HepG2 (cell line): Measurements from ENCODE around the gene DPP6. TPM values are rescaled to one million over a fixed set of nuclear protein-coding genes. Genes with fewer than 3 reads are reported as not detected.
A peak's percentile ranks its signal among the peaks of the same experiment; 100 is the strongest.

Experiments
- CENPT ChIP-seq: sonication (generic); formaldehyde crosslinking; IDR thresholded peaks from 2 replicates; pipeline ENCODE4 v1.8.0; 2022; ENCODE audit warnings: low read depth, mild to moderate bottlenecking, moderate library complexity, missing genetic modification reagents
- DMAP1 ChIP-seq: IDR thresholded peaks from 2 replicates; pipeline ENCODE4 v1.6.1; 2016
- MIER2 ChIP-seq: IDR thresholded peaks from 2 replicates; pipeline ENCODE4 v1.6.1; 2016; ENCODE audit warnings: missing biosample characterization, missing genetic modification reagents
- NAIF1 ChIP-seq: sonication (generic); formaldehyde crosslinking; IDR thresholded peaks from 2 replicates; pipeline ENCODE4 v1.5.0; 2020; ENCODE audit warnings: mild to moderate bottlenecking, missing genetic modification reagents, borderline replicate concordance
- REPIN1 ChIP-seq: sonication (generic); formaldehyde crosslinking; IDR thresholded peaks from 2 replicates; pipeline ENCODE4 v1.8.0; 2022; ENCODE audit warnings: missing genetic modification reagents, low read depth, mild to moderate bottlenecking, borderline replicate concordance
- SP1 ChIP-seq, 2 experiments: fragments of 450-650 bp in 1 of 2; sonication (generic) in 1 of 2; formaldehyde crosslinking in 1 of 2; IDR thresholded peaks; 2 replicates each; pipeline versions ENCODE4 v1.4.0 to v1.6.1; 2016 to 2020; ENCODE audit warnings: missing genetic modification reagents in 1 of 2
- SP140L ChIP-seq: sonication (generic); formaldehyde crosslinking; IDR thresholded peaks from 2 replicates; pipeline ENCODE4 v1.4.0; 2020; ENCODE audit warnings: missing genetic modification reagents, borderline replicate concordance
- ZNF337 ChIP-seq: sonication (generic); formaldehyde crosslinking; IDR thresholded peaks from 2 replicates; pipeline ENCODE4 v1.5.1; 2020; ENCODE audit warnings: missing genetic modification reagents, low read depth, mild to moderate bottlenecking, borderline replicate concordance
- ZNF446 ChIP-seq: sonication (generic); formaldehyde crosslinking; IDR thresholded peaks from 2 replicates; pipeline ENCODE4 v1.5.0; 2020; ENCODE audit warnings: mild to moderate bottlenecking, missing genetic modification reagents
- polyA plus RNA-seq, 8 experiments: library from polyadenylated mRNA; depleted of rRNA in 3 of 8; stranded (reverse) in 7 of 8; unstranded in 1 of 8; fragments of >200 nt; fragmentation: Illumina TruSeq in 4 of 8; extraction: Trizol in 4 of 8; gene quantifications; 2 replicates each; pipeline versions ENCODE4 v1.2.1 to v1.2.3, GENCODE V29; 2011 to 2016; ENCODE audit warnings: low read depth in 4 of 8, missing spikeins in 1 of 8, mixed read lengths in 1 of 8; ENCODE audit not compliant: insufficient read depth in 1 of 8
- total RNA-seq, 5 experiments: library from RNA; depleted of rRNA; stranded (reverse); fragments of >200 nt; fragmentation: Illumina TruSeq; extraction: Trizol; gene quantifications; 2 replicates each; pipeline ENCODE4 v1.2.3, GENCODE V29; 2016; ENCODE audit warnings: low read depth in 1 of 5
- TF ChIP-seq, protein P1 (sequence below): sonication (generic); formaldehyde crosslinking; IDR thresholded peaks from one replicate; pipeline ENCODE4 v1.5.1; 2020; ENCODE audit warnings: mild to moderate bottlenecking, missing genetic modification reagents; ENCODE audit errors: not compliant biosample characterization
- TF ChIP-seq, protein P2 (sequence below): sonication (generic); formaldehyde crosslinking; IDR thresholded peaks from 2 replicates; pipeline ENCODE4 v1.5.0; 2020; ENCODE audit warnings: mild to moderate bottlenecking, low read depth, missing genetic modification reagents, borderline replicate concordance
- TF ChIP-seq, protein P3 (sequence below): sonication (generic); formaldehyde crosslinking; IDR thresholded peaks from 2 replicates; pipeline ENCODE4 v1.5.0; 2020; ENCODE audit warnings: mild to moderate bottlenecking, missing genetic modification reagents

The DPP6 gene
- total and polyA plus RNA-seq, 2 of the 13 experiments (the other 11 are each of a cell fraction or from before 2014, with no cell fraction given), result not detected

DNA sequence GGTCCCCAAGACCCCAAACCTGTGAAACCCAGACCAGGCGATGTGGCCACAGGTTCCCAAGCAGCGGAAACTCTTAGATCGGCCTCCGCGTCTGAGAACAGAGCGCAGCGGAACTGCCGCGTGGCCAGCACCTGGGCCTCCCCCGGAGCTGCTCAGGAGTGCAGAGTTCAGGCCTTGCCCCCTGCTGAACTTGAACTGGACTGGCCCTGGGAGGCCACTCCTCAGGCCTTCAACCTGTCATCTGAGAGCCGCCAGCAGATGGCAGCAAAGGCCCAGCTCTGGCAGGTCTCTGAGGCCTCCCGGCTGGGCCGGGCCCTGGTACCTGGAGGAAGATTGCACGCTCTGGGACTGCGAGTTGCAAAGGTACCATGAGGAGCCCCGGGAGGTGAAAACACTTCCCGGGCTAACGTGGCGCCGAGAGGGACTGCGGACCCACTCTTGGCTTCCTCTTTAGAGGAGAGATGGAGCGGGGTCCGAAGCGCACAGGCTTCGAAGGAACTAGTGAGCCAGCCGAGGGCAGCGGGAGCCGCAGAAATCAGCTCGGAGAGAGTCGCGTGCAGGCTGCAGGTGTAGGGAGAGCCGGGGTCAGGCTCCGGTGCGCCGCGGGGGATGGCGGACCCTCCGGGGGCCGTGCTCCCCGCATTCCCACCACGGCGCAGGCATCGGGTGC is 861.6 kb downstream of the DPP6 start (continued):
- TF ChIP-seq CENPT (CRISPR knock-in tag) (no peak), DMAP1 (CRISPR knock-in tag) (peak; percentile 83), MIER2 (CRISPR knock-in tag) (peak; percentile 70; the same call in 1 of the 2 replicates), SP140L (CRISPR knock-in tag) (0 out of 2 replicates have a peak, but pooled peaks have one; percentile 92), NAIF1 (CRISPR knock-in tag) (peak; percentile 56; the same call in 1 of the 2 replicates), ZNF446 (CRISPR knock-in tag) (no peak), SP1 (IDR thresholded peaks at IDR 0.05) (no peak), SP1 (CRISPR knock-in tag; IDR thresholded peaks at IDR 0.05) (peak; percentile 45; the same call in 1 of the 2 replicates), REPIN1 (CRISPR knock-in tag) (peak; percentile 91), ZNF337 (CRISPR knock-in tag) (no peak)
- TF ChIP-seq, protein P1, sequence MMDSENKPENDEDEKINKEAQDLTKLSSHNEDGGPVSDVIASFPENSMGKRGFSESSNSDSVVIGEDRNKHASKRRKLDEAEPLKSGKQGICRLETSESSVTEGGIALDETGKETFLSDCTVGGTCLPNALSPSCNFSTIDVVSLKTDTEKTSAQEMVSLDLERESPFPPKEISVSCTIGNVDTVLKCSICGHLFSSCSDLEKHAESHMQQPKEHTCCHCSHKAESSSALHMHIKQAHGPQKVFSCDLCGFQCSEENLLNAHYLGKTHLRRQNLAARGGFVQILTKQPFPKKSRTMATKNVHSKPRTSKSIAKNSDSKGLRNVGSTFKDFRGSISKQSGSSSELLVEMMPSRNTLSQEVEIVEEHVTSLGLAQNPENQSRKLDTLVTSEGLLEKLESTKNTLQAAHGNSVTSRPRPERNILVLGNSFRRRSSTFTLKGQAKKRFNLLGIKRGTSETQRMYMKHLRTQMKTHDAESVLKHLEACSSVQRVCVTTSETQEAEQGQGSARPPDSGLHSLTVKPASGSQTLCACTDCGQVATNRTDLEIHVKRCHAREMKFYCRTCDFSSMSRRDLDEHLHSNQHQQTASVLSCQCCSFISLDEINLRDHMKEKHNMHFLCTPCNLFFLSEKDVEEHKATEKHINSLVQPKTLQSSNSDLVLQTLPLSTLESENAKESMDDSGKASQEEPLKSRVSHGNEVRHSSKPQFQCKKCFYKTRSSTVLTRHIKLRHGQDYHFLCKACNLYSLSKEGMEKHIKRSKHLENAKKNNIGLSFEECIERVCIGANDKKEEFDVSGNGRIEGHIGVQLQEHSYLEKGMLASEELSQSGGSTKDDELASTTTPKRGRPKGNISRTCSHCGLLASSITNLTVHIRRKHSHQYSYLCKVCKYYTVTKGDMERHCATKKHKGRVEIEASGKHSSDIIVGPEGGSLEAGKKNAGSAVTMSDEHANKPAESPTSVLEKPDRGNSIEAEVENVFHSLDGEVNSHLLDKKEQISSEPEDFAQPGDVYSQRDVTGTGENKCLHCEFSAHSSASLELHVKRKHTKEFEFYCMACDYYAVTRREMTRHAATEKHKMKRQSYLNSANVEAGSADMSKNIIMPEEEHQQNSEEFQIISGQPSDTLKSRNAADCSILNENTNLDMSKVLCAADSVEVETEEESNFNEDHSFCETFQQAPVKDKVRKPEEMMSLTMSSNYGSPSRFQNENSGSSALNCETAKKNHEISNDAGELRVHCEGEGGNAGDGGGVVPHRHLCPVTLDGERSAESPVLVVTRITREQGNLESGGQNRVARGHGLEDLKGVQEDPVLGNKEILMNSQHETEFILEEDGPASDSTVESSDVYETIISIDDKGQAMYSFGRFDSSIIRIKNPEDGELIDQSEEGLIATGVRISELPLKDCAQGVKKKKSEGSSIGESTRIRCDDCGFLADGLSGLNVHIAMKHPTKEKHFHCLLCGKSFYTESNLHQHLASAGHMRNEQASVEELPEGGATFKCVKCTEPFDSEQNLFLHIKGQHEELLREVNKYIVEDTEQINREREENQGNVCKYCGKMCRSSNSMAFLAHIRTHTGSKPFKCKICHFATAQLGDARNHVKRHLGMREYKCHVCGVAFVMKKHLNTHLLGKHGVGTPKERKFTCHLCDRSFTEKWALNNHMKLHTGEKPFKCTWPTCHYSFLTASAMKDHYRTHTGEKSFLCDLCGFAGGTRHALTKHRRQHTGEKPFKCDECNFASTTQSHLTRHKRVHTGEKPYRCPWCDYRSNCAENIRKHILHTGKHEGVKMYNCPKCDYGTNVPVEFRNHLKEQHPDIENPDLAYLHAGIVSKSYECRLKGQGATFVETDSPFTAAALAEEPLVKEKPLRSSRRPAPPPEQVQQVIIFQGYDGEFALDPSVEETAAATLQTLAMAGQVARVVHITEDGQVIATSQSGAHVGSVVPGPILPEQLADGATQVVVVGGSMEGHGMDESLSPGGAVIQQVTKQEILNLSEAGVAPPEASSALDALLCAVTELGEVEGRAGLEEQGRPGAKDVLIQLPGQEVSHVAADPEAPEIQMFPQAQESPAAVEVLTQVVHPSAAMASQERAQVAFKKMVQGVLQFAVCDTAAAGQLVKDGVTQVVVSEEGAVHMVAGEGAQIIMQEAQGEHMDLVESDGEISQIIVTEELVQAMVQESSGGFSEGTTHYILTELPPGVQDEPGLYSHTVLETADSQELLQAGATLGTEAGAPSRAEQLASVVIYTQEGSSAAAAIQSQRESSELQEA, result peak; percentile 55
- TF ChIP-seq, protein P2, sequence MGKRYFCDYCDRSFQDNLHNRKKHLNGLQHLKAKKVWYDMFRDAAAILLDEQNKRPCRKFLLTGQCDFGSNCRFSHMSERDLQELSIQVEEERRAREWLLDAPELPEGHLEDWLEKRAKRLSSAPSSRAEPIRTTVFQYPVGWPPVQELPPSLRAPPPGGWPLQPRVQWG (CRISPR knock-in tag), result no peak
- TF ChIP-seq, protein P3, sequence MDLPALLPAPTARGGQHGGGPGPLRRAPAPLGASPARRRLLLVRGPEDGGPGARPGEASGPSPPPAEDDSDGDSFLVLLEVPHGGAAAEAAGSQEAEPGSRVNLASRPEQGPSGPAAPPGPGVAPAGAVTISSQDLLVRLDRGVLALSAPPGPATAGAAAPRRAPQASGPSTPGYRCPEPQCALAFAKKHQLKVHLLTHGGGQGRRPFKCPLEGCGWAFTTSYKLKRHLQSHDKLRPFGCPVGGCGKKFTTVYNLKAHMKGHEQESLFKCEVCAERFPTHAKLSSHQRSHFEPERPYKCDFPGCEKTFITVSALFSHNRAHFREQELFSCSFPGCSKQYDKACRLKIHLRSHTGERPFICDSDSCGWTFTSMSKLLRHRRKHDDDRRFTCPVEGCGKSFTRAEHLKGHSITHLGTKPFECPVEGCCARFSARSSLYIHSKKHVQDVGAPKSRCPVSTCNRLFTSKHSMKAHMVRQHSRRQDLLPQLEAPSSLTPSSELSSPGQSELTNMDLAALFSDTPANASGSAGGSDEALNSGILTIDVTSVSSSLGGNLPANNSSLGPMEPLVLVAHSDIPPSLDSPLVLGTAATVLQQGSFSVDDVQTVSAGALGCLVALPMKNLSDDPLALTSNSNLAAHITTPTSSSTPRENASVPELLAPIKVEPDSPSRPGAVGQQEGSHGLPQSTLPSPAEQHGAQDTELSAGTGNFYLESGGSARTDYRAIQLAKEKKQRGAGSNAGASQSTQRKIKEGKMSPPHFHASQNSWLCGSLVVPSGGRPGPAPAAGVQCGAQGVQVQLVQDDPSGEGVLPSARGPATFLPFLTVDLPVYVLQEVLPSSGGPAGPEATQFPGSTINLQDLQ (CRISPR knock-in tag), result no peak
